OCI-LY3 (cell line): ENCODE measurements around the gene NHEJ1.

Source experiments
- EZH2phosphoT487 ChIP-seq: fragments of 200-600 bp; shearing (Covaris generic); IDR thresholded peaks from 2 replicates; pipeline ENCODE4 v1.6.1; 2018; ENCODE audit warnings: antibody characterized with exemption, mixed run types, low read depth
- TF ChIP-seq, protein P1 (sequence below): fragments of 200-600, 300-600 bp; sonication (generic); IDR thresholded peaks from 2 replicates; pipeline ENCODE4 v1.5.1; 2014; ENCODE audit warnings: antibody characterized with exemption, low read length, low read depth

DNA sequence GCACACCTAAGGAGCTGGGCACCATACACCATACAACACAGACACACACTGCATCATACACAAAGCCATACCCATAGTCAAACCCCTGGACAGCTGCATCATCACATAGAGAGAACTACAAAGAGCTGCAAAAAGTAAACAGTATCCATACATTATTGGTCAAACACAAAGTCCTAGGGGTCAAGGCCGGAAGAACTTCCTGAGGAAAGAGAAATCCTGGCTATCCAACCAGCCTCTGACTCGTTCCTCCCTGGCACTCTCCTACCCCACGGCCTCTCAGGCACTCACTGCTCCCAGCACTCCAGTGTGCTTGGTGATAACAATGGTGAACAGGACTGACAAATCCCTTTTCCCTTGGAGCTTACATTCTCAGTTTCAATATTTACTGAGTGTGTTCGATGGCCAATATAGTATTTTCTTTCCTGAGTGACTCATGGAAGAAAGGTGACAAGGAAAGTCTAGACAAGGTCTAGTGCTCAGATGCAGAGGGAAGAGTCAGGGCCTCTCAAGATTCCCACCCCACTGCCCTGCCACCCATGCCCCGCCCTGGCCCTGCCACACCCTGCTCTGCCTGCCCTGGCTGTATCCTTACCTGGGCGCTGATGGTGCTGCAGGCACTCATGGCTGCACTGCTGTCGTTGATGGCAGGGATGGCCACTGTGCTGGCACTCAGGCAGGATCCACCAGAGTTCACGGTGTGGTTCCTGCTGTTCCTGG lies 122.7 kb downstream of the NHEJ1 start:
- TF ChIP-seq, protein P1, sequence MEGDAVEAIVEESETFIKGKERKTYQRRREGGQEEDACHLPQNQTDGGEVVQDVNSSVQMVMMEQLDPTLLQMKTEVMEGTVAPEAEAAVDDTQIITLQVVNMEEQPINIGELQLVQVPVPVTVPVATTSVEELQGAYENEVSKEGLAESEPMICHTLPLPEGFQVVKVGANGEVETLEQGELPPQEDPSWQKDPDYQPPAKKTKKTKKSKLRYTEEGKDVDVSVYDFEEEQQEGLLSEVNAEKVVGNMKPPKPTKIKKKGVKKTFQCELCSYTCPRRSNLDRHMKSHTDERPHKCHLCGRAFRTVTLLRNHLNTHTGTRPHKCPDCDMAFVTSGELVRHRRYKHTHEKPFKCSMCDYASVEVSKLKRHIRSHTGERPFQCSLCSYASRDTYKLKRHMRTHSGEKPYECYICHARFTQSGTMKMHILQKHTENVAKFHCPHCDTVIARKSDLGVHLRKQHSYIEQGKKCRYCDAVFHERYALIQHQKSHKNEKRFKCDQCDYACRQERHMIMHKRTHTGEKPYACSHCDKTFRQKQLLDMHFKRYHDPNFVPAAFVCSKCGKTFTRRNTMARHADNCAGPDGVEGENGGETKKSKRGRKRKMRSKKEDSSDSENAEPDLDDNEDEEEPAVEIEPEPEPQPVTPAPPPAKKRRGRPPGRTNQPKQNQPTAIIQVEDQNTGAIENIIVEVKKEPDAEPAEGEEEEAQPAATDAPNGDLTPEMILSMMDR, result no peak
- TF ChIP-seq EZH2phosphoT487, result no peak
